Heart left ventricle (tissue), 13 donors: Measurements from ENCODE around the gene EOGT.

Experiments
- CTCF ChIP-seq, 12 donors: fragments of 200-600 bp; sonication (generic) in 4 of 12; IDR thresholded peaks; one replicate each; pipeline versions ENCODE4 v1.5.0 to v1.8.0; 2018 to 2022; ENCODE audit warnings: antibody characterized with exemption in 12 of 12, mild to moderate bottlenecking in 5 of 12
- POLR2A ChIP-seq, 2 donors: fragments of 450-650 bp; IDR thresholded peaks; one replicate each; pipeline ENCODE4 v1.6.1; 2017; ENCODE audit warnings: antibody characterized with exemption in 2 of 2, mild to moderate bottlenecking in 2 of 2, moderate library complexity in 2 of 2
- donor health status: ischemic (EF 13 %, LVEDD 7.1; RV severe dilation, severe dysfunction).
- donor health status: DM: no; HTN: yes; CAD: no.
- donor health status: DM: no; HTN: no; CAD: no.
- donor health status: ischemic (EF 25% LVEDD 6.9; RV normal size, moderate dysfunction).
- donor health status: ischemic (EF 25% LVEDD 5.7; RV mildly dilated, moderate dysfunction).
- donor health status: ischemic (EF 35%, LVEDD 5.7; RV mildly dilated, moderate dysfunction).
- donor health status: nonischemic (EF 11% LVEDD 7.7; RV severe dilation, severe dysfunction).
- donor health status: DM: yes; HTN: yes; CAD: no.
- donor health status: PGD.
- donor health status: ischemic (EF 29% LVEDD 5.4; RV normal size, mild dysfunction).
- donor health status: nonischemic (EF 23%, LVEDD 6.1; RV moderate dilation, normal function).

GRCh38 chr3:69005791-69006482, 7.5 kb downstream of the EOGT start:
- TF ChIP-seq POLR2A (IDR thresholded peaks at IDR 0.05) (no peak), CTCF (IDR thresholded peaks at IDR 0.05) (no peak)
